Upper lobe of right lung (tissue), 1 donor: ENCODE data around the gene TULP3. TPM values are rescaled to one million over a fixed set of nuclear protein-coding genes. Genes with fewer than 3 reads are reported as not detected.
"Not testable (repeated sequence)": the region's sequence is repeated elsewhere in the genome, so short reads cannot be mapped to it uniquely, and the experiment has no call there.

Experiments used
- ATAC-seq: fragments of 200-7000 bp; cut with Tn5 transposase; one replicate; pipeline ENCODE4 v1.9.1; 2020; ENCODE audit warnings: mild to moderate bottlenecking, moderate library complexity
- DNase-seq: peaks from one replicate; pipeline ENCODE4 v3.0.0-alpha.2; 2020
- H3K27ac ChIP-seq: fragments of 200-600 bp; one replicate; pipeline ENCODE4 v1.8.0; 2022
- H3K27me3 ChIP-seq: fragments of 200-600 bp; one replicate; pipeline ENCODE4 v1.8.0; 2022; ENCODE audit warnings: mild to moderate bottlenecking
- H3K36me3 ChIP-seq: fragments of 200-600 bp; one replicate; pipeline ENCODE4 v1.8.0; 2022
- H3K4me1 ChIP-seq: fragments of 200-600 bp; one replicate; pipeline ENCODE4 v1.8.0; 2022
- H3K4me3 ChIP-seq: fragments of 200-600 bp; one replicate; pipeline ENCODE4 v1.8.0; 2022; ENCODE audit warnings: mild to moderate bottlenecking
- H3K9me3 ChIP-seq: fragments of 200-600 bp; one replicate; pipeline ENCODE4 v1.8.0; 2022
- intact Hi-C: fragments of 100-400 bp; cut with DNase I; formaldehyde crosslinking; loops from one replicate; pipeline ENCODE4 v1.11.0; 2022
- total RNA-seq: library from RNA; stranded (reverse); fragmentation: NEBNext Ultra II Directional; extraction: Animal tissue kit (Norgen Biotek cat#: 25700); gene quantifications from one replicate; pipeline ENCODE4 v1.2.1, GENCODE V29; 2021
- TF ChIP-seq, protein P1 (sequence below): fragments of 200-600 bp; IDR thresholded peaks from one replicate; pipeline ENCODE4 v1.8.0; 2022; ENCODE audit warnings: antibody characterized with exemption
- donor health status: DM: no; HTN: yes; CAD: no; lungs with severe emphysema.

Gene TULP3
- total RNA-seq, 1 donor from 2014 or later = 16.3 TPM

GRCh38 chr12:2857576-2857975 lies 33.1 kb upstream of the TULP3 start:
- Histone ChIP-seq H3K27ac (no peak overlapping the region), H3K9me3 (no peaks in the 10 kb centered on the region), H3K36me3 (no peaks in the 10 kb centered on the region), H3K4me3 (no peak overlapping the region), H3K27me3 (no peaks in the 10 kb centered on the region), H3K4me1 (peaks cover 5% of the 10 kb centered on the region)
- TF ChIP-seq, protein P1, sequence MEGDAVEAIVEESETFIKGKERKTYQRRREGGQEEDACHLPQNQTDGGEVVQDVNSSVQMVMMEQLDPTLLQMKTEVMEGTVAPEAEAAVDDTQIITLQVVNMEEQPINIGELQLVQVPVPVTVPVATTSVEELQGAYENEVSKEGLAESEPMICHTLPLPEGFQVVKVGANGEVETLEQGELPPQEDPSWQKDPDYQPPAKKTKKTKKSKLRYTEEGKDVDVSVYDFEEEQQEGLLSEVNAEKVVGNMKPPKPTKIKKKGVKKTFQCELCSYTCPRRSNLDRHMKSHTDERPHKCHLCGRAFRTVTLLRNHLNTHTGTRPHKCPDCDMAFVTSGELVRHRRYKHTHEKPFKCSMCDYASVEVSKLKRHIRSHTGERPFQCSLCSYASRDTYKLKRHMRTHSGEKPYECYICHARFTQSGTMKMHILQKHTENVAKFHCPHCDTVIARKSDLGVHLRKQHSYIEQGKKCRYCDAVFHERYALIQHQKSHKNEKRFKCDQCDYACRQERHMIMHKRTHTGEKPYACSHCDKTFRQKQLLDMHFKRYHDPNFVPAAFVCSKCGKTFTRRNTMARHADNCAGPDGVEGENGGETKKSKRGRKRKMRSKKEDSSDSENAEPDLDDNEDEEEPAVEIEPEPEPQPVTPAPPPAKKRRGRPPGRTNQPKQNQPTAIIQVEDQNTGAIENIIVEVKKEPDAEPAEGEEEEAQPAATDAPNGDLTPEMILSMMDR = no peak
- intact Hi-C loops = no loop called here
- DNase-seq (no peak), ATAC-seq (no peak)

DNA sequence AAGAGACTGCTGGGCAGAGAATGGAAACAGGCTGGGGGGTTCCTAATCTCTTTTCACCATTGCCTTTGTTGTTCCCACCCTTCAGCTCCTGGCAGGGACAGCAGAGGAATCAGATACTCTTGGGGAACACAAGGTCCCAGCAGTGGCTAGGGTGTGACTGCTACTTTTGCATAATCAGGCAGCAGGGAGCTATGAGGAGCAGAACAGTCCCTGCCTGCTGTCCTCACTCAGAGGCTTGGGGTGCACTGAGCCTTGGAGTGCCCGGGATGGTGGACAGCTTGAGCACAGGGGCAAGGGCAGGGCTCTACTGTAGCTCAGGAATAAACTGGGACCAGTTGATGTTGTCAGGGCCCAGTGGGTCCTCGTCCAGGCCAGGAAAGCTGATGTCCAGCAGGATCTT lies 32.4 kb upstream of the TULP3 start:
- no peaks in the 10 kb centered on the region for H3K9me3 ChIP-seq
- DNase-seq (no peak), ATAC-seq (no peak)
- H3K4me1 ChIP-seq = peaks cover 5% of the 10 kb centered on the region
- intact Hi-C loops = no loop called here
- TF ChIP-seq, protein P1 = no peak
- H3K27ac ChIP-seq = no peak overlapping the region
- H3K27me3 ChIP-seq = no peaks in the 10 kb centered on the region
- H3K4me3 ChIP-seq = no peak overlapping the region
- no peaks in the 10 kb centered on the region for H3K36me3 ChIP-seq

- TF ChIP-seq, protein P1 = no peak
- DNase-seq = no peak
- H3K9me3 ChIP-seq = no peaks in the 10 kb centered on the region
- H3K4me1 ChIP-seq = no peaks in the 10 kb centered on the region
- ATAC-seq = no peak
- intact Hi-C loops = no loop called here
- H3K4me3 ChIP-seq = no peak overlapping the region
- H3K27ac ChIP-seq = no peak overlapping the region
- no peaks in the 10 kb centered on the region for H3K27me3 ChIP-seq
- H3K36me3 ChIP-seq = no peaks in the 10 kb centered on the region
These were observed 31.7 kb upstream of the TULP3 start for GRCh38 chr12:2858944-2859421.

- H3K27me3 ChIP-seq = no peaks in the 10 kb centered on the region
- H3K4me1 ChIP-seq = no peaks in the 10 kb centered on the region
- no peaks in the 10 kb centered on the region for H3K36me3 ChIP-seq
- no peak for DNase-seq
- no peak overlapping the region for H3K4me3 ChIP-seq
- TF ChIP-seq, protein P1 = no peak
- H3K9me3 ChIP-seq = no peaks in the 10 kb centered on the region
- intact Hi-C loops = no loop called here
- ATAC-seq = no peak
- H3K27ac ChIP-seq = no peak overlapping the region
These were observed 30.5 kb upstream of the TULP3 start for GRCh38 chr12:2860170-2860569.

DNA sequence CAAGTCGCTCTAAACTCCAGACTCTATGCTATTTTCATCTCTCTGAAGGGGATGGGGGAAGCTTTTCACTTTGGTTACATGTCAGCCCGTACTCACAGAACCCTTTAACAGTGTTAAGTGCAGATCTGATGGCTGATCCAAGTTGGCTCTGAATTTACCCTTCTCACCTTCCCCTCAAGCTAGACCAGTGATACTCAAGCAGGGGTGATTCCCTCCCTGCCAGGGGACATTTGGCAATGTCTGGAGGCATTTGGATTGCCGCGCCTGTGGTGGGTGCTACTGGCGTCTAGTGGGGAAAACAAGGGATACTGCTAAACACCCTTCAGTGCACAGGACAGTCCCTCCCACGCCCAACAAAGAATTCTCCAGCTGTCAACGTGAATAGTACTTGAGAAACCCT lies 27.8 kb upstream of the TULP3 start:
- DNase-seq (no peak), ATAC-seq (no peak)
- H3K27me3 ChIP-seq = no peaks in the 10 kb centered on the region
- H3K36me3 ChIP-seq = no peaks in the 10 kb centered on the region
- H3K9me3 ChIP-seq = no peaks in the 10 kb centered on the region
- no peak overlapping the region for H3K27ac ChIP-seq
- intact Hi-C loops = no loop called here
- TF ChIP-seq, protein P1 = no peak
- H3K4me3 ChIP-seq = no peak overlapping the region
- H3K4me1 ChIP-seq = no peaks in the 10 kb centered on the region

- ATAC-seq, DNase-seq, H3K27me3 ChIP-seq, H3K4me3 ChIP-seq, intact Hi-C loops, H3K36me3 ChIP-seq, H3K4me1 ChIP-seq, H3K27ac ChIP-seq, H3K9me3 ChIP-seq: not testable (repeated sequence)
These were observed 27.3 kb upstream of the TULP3 start for GRCh38 chr12:2863402-2863801.
